ENCODE data around the gene STAG1. TPM values are rescaled to one million over a fixed set of nuclear protein-coding genes. Genes with fewer than 3 reads are reported as not detected.

STAG1 gene
- total RNA-seq, 1 donor from 2014 or later = 18.4 TPM

DNA sequence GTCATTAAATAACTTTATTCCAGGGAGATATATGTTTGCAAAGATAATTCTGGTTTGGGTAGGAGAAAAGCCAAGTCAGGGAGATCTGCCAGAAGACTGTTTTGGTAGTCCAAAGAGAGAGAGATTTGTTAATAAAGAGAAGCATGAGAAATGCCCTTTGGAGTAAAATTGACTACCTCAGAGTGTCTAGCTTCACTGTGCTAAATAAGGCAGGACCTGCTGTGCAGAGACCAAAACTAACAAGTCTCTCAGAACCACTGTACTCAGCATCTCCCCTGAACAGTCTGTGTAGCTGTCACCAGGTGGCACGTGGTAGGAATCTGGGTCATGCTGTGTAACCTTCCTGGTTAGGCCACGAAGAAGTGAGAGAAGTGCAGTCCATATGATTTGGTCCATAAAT, 35.2 kb upstream of the STAG1 start:
- no peak for DNase-seq
- no peaks in the 10 kb centered on the region for H3K27me3 ChIP-seq (ENCODE audit: low read depth)
- H3K4me1 ChIP-seq = peaks cover 13% of the 10 kb centered on the region
- intact Hi-C loops (cut with micrococcal nuclease) = no loop called here
- no peak overlapping the region for H3K4me3 ChIP-seq
- H3K36me3 ChIP-seq = no peaks in the 10 kb centered on the region
- H3K27ac ChIP-seq (replicated peaks) = peak overlapping the region; percentile 73
- no peaks in the 10 kb centered on the region for H3K9me3 ChIP-seq (replicated peaks)
- TF ChIP-seq, protein P1, sequence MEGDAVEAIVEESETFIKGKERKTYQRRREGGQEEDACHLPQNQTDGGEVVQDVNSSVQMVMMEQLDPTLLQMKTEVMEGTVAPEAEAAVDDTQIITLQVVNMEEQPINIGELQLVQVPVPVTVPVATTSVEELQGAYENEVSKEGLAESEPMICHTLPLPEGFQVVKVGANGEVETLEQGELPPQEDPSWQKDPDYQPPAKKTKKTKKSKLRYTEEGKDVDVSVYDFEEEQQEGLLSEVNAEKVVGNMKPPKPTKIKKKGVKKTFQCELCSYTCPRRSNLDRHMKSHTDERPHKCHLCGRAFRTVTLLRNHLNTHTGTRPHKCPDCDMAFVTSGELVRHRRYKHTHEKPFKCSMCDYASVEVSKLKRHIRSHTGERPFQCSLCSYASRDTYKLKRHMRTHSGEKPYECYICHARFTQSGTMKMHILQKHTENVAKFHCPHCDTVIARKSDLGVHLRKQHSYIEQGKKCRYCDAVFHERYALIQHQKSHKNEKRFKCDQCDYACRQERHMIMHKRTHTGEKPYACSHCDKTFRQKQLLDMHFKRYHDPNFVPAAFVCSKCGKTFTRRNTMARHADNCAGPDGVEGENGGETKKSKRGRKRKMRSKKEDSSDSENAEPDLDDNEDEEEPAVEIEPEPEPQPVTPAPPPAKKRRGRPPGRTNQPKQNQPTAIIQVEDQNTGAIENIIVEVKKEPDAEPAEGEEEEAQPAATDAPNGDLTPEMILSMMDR (IDR thresholded peaks at IDR 0.05; ENCODE audit: borderline replicate concordance) = no peak

DNA sequence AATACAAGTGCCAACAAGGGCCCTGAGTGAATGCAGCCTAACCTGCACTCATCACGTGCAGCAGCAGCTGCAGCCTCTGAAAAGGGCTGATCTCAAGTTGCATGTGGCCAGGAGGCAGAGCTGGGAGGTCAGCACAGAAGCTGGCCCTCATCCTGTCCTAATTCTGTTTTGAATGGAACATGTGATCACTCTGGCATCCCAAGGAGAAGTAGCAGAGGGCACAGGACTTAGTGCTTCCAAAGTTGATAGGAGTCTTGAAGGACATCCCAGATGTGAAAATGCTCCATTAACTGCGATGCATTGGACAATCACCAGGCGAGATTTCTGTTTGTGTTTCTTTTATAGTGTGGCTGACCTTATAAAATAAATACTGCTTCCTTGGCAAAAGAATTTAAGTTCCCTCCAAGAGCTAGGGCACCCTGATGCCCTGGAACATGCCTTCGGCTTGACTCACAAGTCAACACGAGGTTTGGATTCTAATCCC, 31.6 kb upstream of the STAG1 start:
- H3K36me3 ChIP-seq = no peaks in the 10 kb centered on the region
- intact Hi-C loops (cut with micrococcal nuclease) = no loop called here
- H3K27me3 ChIP-seq (ENCODE audit: low read depth) = no peaks in the 10 kb centered on the region
- DNase-seq = no peak
- H3K4me3 ChIP-seq = no peak overlapping the region
- no peak overlapping the region for H3K27ac ChIP-seq (replicated peaks)
- TF ChIP-seq, protein P1 (IDR thresholded peaks at IDR 0.05; ENCODE audit: borderline replicate concordance) = no peak
- no peaks in the 10 kb centered on the region for H3K9me3 ChIP-seq (replicated peaks)
- peaks cover 13% of the 10 kb centered on the region for H3K4me1 ChIP-seq

DNA sequence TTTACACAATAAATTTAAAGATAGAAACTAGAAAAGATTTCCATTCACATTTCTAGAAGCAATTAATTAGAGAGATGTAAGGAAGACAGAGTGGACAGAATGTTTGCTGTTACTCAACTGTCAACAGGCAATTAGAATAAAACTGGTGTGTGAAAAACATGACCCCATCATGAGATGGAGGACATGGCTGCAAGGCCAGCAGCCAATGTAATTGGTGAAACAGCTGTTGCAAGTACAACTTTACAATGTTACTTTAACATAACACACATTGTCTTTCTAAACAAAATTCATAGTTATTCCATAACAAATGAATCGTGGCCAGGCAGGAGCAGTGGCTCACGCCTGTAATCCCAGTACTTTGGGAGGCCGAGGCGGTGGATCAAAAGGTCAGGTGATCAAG, 28.6 kb upstream of the STAG1 start:
- Histone ChIP-seq H3K36me3 (no peaks in the 10 kb centered on the region), H3K9me3 (replicated peaks) (no peaks in the 10 kb centered on the region), H3K27ac (replicated peaks) (no peak overlapping the region), H3K27me3 (ENCODE audit: low read depth) (no peaks in the 10 kb centered on the region), H3K4me1 (no peaks in the 10 kb centered on the region), H3K4me3 (no peak overlapping the region)
- DNase-seq = no peak
- TF ChIP-seq, protein P1 (IDR thresholded peaks at IDR 0.05; ENCODE audit: borderline replicate concordance) = no peak
- intact Hi-C loops (cut with micrococcal nuclease) = no loop called here

DNA sequence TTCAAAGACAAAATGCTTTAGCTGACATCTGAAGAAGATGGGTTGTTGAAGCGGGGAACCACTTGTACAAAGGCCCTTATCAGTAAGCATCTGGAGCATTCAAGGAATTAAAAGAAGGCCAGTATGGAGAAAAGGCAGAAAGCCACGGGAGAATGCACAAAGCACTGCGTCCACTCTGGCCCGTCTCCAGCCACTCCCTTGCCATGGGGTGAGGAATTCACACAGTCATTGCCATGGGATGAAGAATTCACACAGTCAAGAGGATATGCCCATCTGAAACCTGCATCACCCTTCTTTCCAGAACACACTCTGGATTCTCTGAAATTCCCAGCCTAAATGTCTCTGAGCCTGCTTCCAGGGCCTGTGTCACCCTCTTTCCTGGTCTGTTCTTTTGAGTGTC, 26.7 kb upstream of the STAG1 start:
- intact Hi-C loops (cut with micrococcal nuclease) = no loop called here
- Histone ChIP-seq H3K9me3 (replicated peaks) (no peaks in the 10 kb centered on the region), H3K36me3 (no peaks in the 10 kb centered on the region), H3K27me3 (ENCODE audit: low read depth) (no peaks in the 10 kb centered on the region), H3K4me3 (no peak overlapping the region), H3K4me1 (no peaks in the 10 kb centered on the region), H3K27ac (replicated peaks) (no peak overlapping the region)
- TF ChIP-seq, protein P1 (IDR thresholded peaks at IDR 0.05; ENCODE audit: borderline replicate concordance) = no peak
- DNase-seq = no peak

DNA sequence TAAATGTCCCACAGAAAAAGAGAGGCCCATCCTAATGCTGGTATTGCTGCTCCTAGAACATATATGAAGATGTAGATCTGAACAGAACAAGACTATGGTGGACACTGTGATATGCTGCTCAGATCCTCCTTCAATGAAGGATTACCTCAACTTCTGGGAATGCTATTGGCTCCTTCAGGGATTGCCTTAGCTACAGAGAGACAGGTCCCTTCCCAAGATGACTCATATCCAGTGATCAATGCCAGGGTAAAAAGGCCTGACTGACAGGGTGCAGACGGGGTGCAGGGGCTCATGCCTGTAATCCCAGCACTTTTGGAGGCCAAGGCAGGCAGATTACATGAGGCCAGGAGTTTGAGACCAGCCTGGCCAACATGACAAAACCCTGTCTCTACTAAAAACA, 20.5 kb upstream of the STAG1 start:
- no peaks in the 10 kb centered on the region for H3K36me3 ChIP-seq
- H3K4me1 ChIP-seq = no peaks in the 10 kb centered on the region
- TF ChIP-seq, protein P1 (IDR thresholded peaks at IDR 0.05; ENCODE audit: borderline replicate concordance) = no peak
- no peak overlapping the region for H3K4me3 ChIP-seq
- intact Hi-C loops (cut with micrococcal nuclease) = no loop called here
- no peak overlapping the region for H3K27ac ChIP-seq (replicated peaks)
- no peak for DNase-seq
- no peaks in the 10 kb centered on the region for H3K9me3 ChIP-seq (replicated peaks)
- H3K27me3 ChIP-seq (ENCODE audit: low read depth) = no peaks in the 10 kb centered on the region
